IMR-90 (cell line): ENCODE results near the gene SLC7A6. TPM values are rescaled to one million over a fixed set of nuclear protein-coding genes. Genes with fewer than 3 reads are reported as not detected.

Experiments
- ATAC-seq: fragments of 200-7000 bp; cut with Tn5 transposase; 2 replicates; pipeline ENCODE4 v1.9.1; 2020; ENCODE audit warnings: low read depth, mild to moderate bottlenecking, moderate library complexity
- BruUV-seq: library from RNA; stranded (reverse); fragments of 400-500 nt; replicated peaks from 2 replicates; lab custom pipeline; 2021; lab: Mats Ljungman, UMichigan
- CTCF ChIA-PET: fragments of 300-600 bp; formaldehyde crosslinking; extraction: SDS; loops from one replicate; lab custom pipeline; 2021; ENCODE audit warnings: antibody characterized with exemption; lab: Yijun Ruan, JAX
- POLR2A ChIA-PET: fragments of 300-600 bp; sonication (Branson Sonifier 250); formaldehyde crosslinking; loops from one replicate; lab custom pipeline; 2022; ENCODE audit warnings: antibody characterized with exemption; ENCODE audit not compliant: unreplicated experiment; lab: Charles Lee
- DNase-seq: peaks from one replicate; pipeline ENCODE4 v3.0.0; 2013
- H2AFZ ChIP-seq: replicated peaks from 2 replicates; pipeline ENCODE3; 2013; ENCODE audit warnings: low read length, mild to moderate bottlenecking; ENCODE audit not compliant: poor library complexity
- H2AK5ac ChIP-seq: 2 replicates; pipeline ENCODE4 v1.6.1; 2013; ENCODE audit warnings: low read depth, low read length, inconsistent platforms
- H2AK9ac ChIP-seq: replicated peaks from 2 replicates; pipeline ENCODE3; 2013; ENCODE audit warnings: mild to moderate bottlenecking, low read depth, low read length, moderate library complexity; ENCODE audit not compliant: poor library complexity
- H2BK120ac ChIP-seq: 2 replicates; pipeline ENCODE4 v1.6.1; 2013; ENCODE audit warnings: low read depth, low read length, inconsistent platforms
- H2BK15ac ChIP-seq: 3 replicates; pipeline ENCODE4 v1.6.1; 2013; ENCODE audit warnings: low read depth, low read length, inconsistent platforms
- H2BK20ac ChIP-seq: 2 replicates; pipeline ENCODE4 v1.6.1; 2013; ENCODE audit warnings: low read depth, mild to moderate bottlenecking, inconsistent platforms, low read length, moderate library complexity
- H2BK5ac ChIP-seq: 2 replicates; pipeline ENCODE4 v1.6.1; 2013; ENCODE audit warnings: mild to moderate bottlenecking, low read depth, low read length, inconsistent platforms; ENCODE audit not compliant: poor library complexity, severe bottlenecking
- H3K14ac ChIP-seq: replicated peaks from 2 replicates; pipeline ENCODE4 v1.6.1; 2013; ENCODE audit warnings: low read depth, low read length, inconsistent platforms
- H3K18ac ChIP-seq: 2 replicates; pipeline ENCODE4 v1.6.1; 2013; ENCODE audit warnings: low read depth, low read length, control low read depth
- H3K23ac ChIP-seq: 2 replicates; pipeline ENCODE4 v1.6.1; 2013; ENCODE audit warnings: low read depth, low read length, inconsistent platforms
- H3K27ac ChIP-seq: 2 replicates; pipeline ENCODE4 v1.5.1; 2013; ENCODE audit warnings: mild to moderate bottlenecking, control low read depth, low read length; ENCODE audit not compliant: insufficient read depth
- H3K27me3 ChIP-seq: 2 replicates; pipeline ENCODE4 v1.6.1; 2013; ENCODE audit warnings: low read length; ENCODE audit not compliant: control insufficient read depth, insufficient read depth
- H3K36me3 ChIP-seq: 2 replicates; pipeline ENCODE4 v1.6.1; 2013; ENCODE audit warnings: low read length, mixed read lengths; ENCODE audit not compliant: control insufficient read depth, insufficient read depth
- H3K4ac ChIP-seq: 2 replicates; pipeline ENCODE4 v1.6.1; 2013; ENCODE audit warnings: low read depth, low read length, inconsistent platforms
- H3K4me1 ChIP-seq: 2 replicates; pipeline ENCODE4 v1.6.1; 2013; ENCODE audit warnings: low read length, mixed read lengths; ENCODE audit not compliant: control insufficient read depth, insufficient read depth
- H3K4me2 ChIP-seq: 2 replicates; pipeline ENCODE4 v1.6.1; 2013; ENCODE audit warnings: low read depth, mild to moderate bottlenecking, control low read depth, low read length, moderate library complexity
- H3K4me3 ChIP-seq: 2 replicates; pipeline ENCODE4 v1.5.1; 2013; ENCODE audit warnings: low read depth, mild to moderate bottlenecking, control low read depth, low read length, moderate library complexity; ENCODE audit not compliant: insufficient read depth
- H3K56ac ChIP-seq: 2 replicates; pipeline ENCODE4 v1.6.1; 2013; ENCODE audit warnings: low read length, inconsistent platforms; ENCODE audit not compliant: insufficient read depth; ENCODE audit errors: extremely low read depth
- H3K79me1 ChIP-seq, 2 experiments: 2 replicates each; pipeline ENCODE4 v1.6.1; 2013; ENCODE audit warnings: low read length in 2 of 2, inconsistent platforms in 1 of 2, low read depth in 1 of 2
- H3K9ac ChIP-seq: 2 replicates; pipeline ENCODE4 v1.6.1; 2013; ENCODE audit warnings: low read depth, low read length, control low read depth
- H3K9me1 ChIP-seq: 2 replicates; pipeline ENCODE4 v1.6.1; 2013; ENCODE audit warnings: low read length, inconsistent platforms; ENCODE audit not compliant: insufficient read depth
- H3K9me3 ChIP-seq: 2 replicates; pipeline ENCODE4 v1.6.1; 2013; ENCODE audit warnings: low read length; ENCODE audit not compliant: control insufficient read depth, insufficient read depth
- H4K20me1 ChIP-seq: 2 replicates; pipeline ENCODE4 v1.6.1; 2013; ENCODE audit warnings: low read length, inconsistent platforms; ENCODE audit not compliant: insufficient read depth
- H4K5ac ChIP-seq: 2 replicates; pipeline ENCODE4 v1.6.1; 2013; ENCODE audit warnings: mild to moderate bottlenecking, low read depth, low read length, control low read depth
- H4K8ac ChIP-seq, 2 experiments: 2 replicates each; pipeline ENCODE4 v1.6.1; 2013; ENCODE audit warnings: low read depth in 2 of 2, low read length in 2 of 2, control low read depth in 1 of 2, inconsistent platforms in 1 of 2
- H4K91ac ChIP-seq: 2 replicates; pipeline ENCODE4 v1.6.1; 2013; ENCODE audit warnings: low read depth, low read length, inconsistent platforms; ENCODE audit not compliant: insufficient read depth
- CEBPB ChIP-seq: IDR thresholded peaks from 2 replicates; pipeline ENCODE4 v1.6.1; 2012; ENCODE audit warnings: low read depth, low read length, improper control_type of control experiment
- MAZ ChIP-seq: IDR thresholded peaks from 2 replicates; pipeline ENCODE4 v1.6.1; 2012; ENCODE audit warnings: low read depth, mild to moderate bottlenecking, low read length, improper control_type of control experiment, moderate library complexity, borderline replicate concordance
- WGBS, 2 experiments: methylation state at CpG; one replicate each; pipeline versions ENCODE4 v1.1.5 to v1.1.7; 2013; ENCODE audit warnings: missing lambda C conversion rate in 2 of 2; ENCODE audit not compliant: insufficient read length in 1 of 2; ENCODE audit errors: extremely low coverage in 2 of 2; 5-methylcytosine and 5-hydroxymethylcytosine counted together
- dilution Hi-C: fragments of 300-500 bp; cut with HindIII; formaldehyde crosslinking; loops from one replicate; pipeline ENCODE4 v1.14.3; 2018; ENCODE audit warnings: low sequenced_read_pairs; ENCODE audit not compliant: unreplicated experiment
- in situ Hi-C: fragments of 300-500 bp; cut with MboI; formaldehyde crosslinking; loops from 3 replicates; pipeline ENCODE4 v1.14.3; 2019; ENCODE audit warnings: low sequenced_read_pairs, inconsistent platforms, mixed read lengths
- intact Hi-C: fragments of 100-400 bp; cut with micrococcal nuclease; formaldehyde crosslinking; loops from 2 replicates; pipeline ENCODE4 v1.10.0; 2022
- polyA plus RNA-seq, 3 experiments: library from polyadenylated mRNA; depleted of rRNA; stranded (reverse); fragments of >200 nt; gene quantifications; 2 replicates each; pipeline ENCODE4 v1.2.3, GENCODE V29; 2012; ENCODE audit warnings: low replicate concordance in 1 of 3
- total RNA-seq: library from RNA; depleted of rRNA; stranded (reverse); fragments of >200 nt; gene quantifications from 2 replicates; pipeline ENCODE4 v1.2.3, GENCODE V29; 2012
- TF ChIP-seq, protein P1 (sequence below): fragments of 150-350 bp; IDR thresholded peaks from 2 replicates; pipeline ENCODE4 v1.6.1; 2017; ENCODE audit warnings: mild to moderate bottlenecking, antibody characterized with exemption, low read length, low read depth

SLC7A6 gene
- total and polyA plus RNA-seq, 2 of the 4 experiments (the other 2 are of a cell fraction): 29.4 to 36.1 TPM

DNA sequence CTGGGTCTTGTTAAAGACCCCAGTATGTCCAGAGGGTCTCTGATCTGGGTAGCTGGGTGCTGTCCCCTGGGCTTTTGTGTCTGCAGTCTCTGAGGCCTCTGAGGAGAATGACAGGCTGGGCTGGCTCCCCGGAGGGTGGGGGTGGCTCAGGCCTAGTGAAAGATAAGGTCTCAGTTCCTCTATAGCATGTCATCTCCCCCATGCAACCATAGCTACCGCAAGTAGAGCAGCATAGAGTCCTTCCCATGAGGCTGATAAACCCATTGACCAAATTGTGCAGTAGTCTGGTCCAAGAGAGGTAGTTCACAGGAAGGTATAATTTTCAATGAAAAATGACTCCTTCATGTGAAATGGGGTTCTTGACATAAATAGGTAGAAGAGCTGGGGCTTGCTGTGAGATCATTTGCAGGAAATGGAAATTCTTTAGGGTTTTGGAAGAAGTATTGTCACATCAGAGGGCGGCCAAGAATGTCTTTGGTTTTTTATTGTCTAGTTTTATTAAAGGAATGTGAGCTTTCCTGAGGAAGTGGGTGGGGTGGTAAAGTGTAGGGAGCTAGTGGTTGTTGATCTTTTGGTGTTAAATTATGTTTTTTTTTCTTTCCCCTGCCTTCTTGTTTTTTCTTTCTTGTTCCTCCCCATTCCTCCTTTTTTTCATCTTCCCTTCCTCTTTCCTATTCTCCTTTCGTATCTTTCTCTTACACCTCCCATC is 25.4 kb downstream of the SLC7A6 start:
- no peak overlapping the region for H4K5ac ChIP-seq
- H2AK5ac ChIP-seq: no peak overlapping the region
- no peak overlapping the region for H3K18ac ChIP-seq
- ATAC-seq (no peak), DNase-seq (no peak)
- H3K4ac ChIP-seq: no peak overlapping the region
- peaks cover 34 to 89% of the 10 kb centered on the region in 2 experiments for H3K79me1 ChIP-seq
- WGBS, 2 experiments: 63 to 91% methylated on average over 1 of the region's 4 CpGs
- no peak overlapping the region for H2BK5ac ChIP-seq
- TF ChIP-seq MAZ: no peak
- TF ChIP-seq, protein P1, sequence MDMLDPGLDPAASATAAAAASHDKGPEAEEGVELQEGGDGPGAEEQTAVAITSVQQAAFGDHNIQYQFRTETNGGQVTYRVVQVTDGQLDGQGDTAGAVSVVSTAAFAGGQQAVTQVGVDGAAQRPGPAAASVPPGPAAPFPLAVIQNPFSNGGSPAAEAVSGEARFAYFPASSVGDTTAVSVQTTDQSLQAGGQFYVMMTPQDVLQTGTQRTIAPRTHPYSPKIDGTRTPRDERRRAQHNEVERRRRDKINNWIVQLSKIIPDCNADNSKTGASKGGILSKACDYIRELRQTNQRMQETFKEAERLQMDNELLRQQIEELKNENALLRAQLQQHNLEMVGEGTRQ: no peak
- TF ChIP-seq CEBPB: no peak
- no peak overlapping the region for H3K14ac ChIP-seq
- ChIA-PET POLR2A (interaction anchor here (1.0 kb wide), 1 partner anchor 26 kb away, joined by 3 read pairs; the partner anchor contains the start of gene SLC7A6), CTCF (interaction anchor here (0.6 to 0.7 kb wide), 2 partner anchors 26 to 273 kb away, joined by 3 to 5 read pairs; partner anchors contain the start of gene SLC7A6)
- intact Hi-C loops (no loop called here), in situ Hi-C loops (no loop called here), dilution Hi-C loops (no loop called here)
- no TSS peak for BruUV-seq
- H2BK20ac ChIP-seq: no peak overlapping the region
- H2AK9ac ChIP-seq: no peak overlapping the region
- no peak overlapping the region for H4K8ac ChIP-seq
- H2BK120ac ChIP-seq: no peak overlapping the region
- H4K91ac ChIP-seq: no peak overlapping the region
- peaks cover 11% of the 10 kb centered on the region for H3K4me1 ChIP-seq
- peaks cover 47% of the 10 kb centered on the region for H4K20me1 ChIP-seq
- no peak overlapping the region for H3K23ac ChIP-seq
- no peak overlapping the region for H3K27ac ChIP-seq
- no peaks in the 10 kb centered on the region for H3K9me3 ChIP-seq
- no peak overlapping the region for H3K9ac ChIP-seq
- no peak overlapping the region for H3K56ac ChIP-seq
- H3K9me1 ChIP-seq: peaks cover 37% of the 10 kb centered on the region
- no peak overlapping the region for H3K4me3 ChIP-seq
- H3K4me2 ChIP-seq: no peak overlapping the region
- H2BK15ac ChIP-seq: no peak overlapping the region
- H2AFZ ChIP-seq: no peak overlapping the region
- peaks cover 41% of the 10 kb centered on the region for H3K36me3 ChIP-seq
- no peaks in the 10 kb centered on the region for H3K27me3 ChIP-seq
